ENCODE measurements around the gene TAS1R1. TPM values are rescaled to one million over a fixed set of nuclear protein-coding genes. Genes with fewer than 3 reads are reported as not detected.
A peak's percentile ranks its signal among the peaks of the same experiment; 100 is the strongest.
"Not testable (repeated sequence)": the region's sequence is repeated elsewhere in the genome, so short reads cannot be mapped to it uniquely, and the experiment has no call there.

Gene TAS1R1
- total and polyA plus RNA-seq, 2 experiments from 2014 or later = not detected

DNA sequence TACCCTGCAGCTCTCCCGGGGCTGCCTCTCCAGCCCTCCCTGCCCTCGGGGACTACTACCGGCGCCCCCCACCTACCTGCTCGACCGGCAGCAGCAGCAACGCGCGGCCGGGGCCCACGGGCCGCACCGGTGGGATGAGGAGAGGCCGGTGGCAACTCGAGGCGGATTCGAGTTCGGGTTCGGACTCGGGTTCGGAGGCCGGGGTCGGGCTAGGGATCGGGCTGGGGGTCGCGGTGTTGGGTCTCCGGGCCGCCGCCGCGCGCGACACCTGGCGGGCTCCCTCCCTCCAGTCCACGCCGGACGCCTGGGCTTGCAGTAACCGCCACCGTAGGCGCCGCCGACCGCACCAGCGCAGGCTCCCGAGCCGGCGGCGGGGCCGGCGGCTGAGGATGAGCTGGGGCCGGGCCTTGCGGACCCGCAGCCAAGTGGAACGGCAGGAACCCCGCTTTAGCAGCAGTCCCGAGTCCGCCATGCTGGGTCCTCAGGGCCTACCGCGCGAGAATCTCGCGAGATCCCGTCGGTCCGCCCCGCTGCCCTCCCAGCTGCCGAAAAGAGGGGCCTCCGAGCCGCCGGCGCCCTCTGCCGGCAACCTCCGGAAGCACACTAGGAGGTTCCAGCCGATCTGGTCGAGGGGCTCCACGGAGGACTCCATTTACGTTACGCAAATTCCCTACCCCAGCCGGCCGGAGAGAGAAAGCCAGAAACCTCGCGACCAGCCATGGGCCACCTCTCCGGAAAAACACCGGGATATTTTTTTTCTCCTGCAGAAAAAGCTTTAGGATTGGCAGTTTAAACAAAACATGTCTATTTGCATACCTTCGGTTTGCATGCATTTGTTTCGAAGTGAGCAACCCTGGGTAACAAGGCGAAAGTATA is 838 bp upstream of the TAS1R1 start, which contains the start of gene NOL9:
Gene NOL9, minus strand, starts transcription at position 483 of the 876 bp plus-strand sequence. Its CDS starts 11 bp downstream, at position 472.
- Histone ChIP-seq H4K20me1 (ENCODE audit: insufficient read depth, poor library complexity, severe bottlenecking) (peaks cover 5% of the 10 kb centered on the region), H3K27me3 (no peaks in the 10 kb centered on the region), H2AFZ (peak within 1 kb of the TSS; percentile 98), H3K4me3 (peak within 1 kb of the TSS; percentile 99), H3K4me1 (ENCODE audit: insufficient read depth) (peaks cover 11% of the 10 kb centered on the region), H3K9me2 (replicated peaks; ENCODE audit: insufficient read depth) (no peaks in the 10 kb centered on the region), H3K79me2 (peaks cover 26% of the 10 kb centered on the region), H3K36me3 (replicated peaks; ENCODE audit: insufficient read depth, low read depth) (no peaks in the 10 kb centered on the region), H3K9me3 (ENCODE audit: low read depth) (no peaks in the 10 kb centered on the region), H3K4me2 (peak within 1 kb of the TSS; percentile 92), H3K27ac (peak within 1 kb of the TSS; percentile 75)
- no peak for TF ChIP-seq EZH2phosphoT487 (IDR thresholded peaks at IDR 0.05; ENCODE audit: low read depth, severe bottlenecking, unreplicated experiment)
- TF ChIP-seq, protein P1, sequence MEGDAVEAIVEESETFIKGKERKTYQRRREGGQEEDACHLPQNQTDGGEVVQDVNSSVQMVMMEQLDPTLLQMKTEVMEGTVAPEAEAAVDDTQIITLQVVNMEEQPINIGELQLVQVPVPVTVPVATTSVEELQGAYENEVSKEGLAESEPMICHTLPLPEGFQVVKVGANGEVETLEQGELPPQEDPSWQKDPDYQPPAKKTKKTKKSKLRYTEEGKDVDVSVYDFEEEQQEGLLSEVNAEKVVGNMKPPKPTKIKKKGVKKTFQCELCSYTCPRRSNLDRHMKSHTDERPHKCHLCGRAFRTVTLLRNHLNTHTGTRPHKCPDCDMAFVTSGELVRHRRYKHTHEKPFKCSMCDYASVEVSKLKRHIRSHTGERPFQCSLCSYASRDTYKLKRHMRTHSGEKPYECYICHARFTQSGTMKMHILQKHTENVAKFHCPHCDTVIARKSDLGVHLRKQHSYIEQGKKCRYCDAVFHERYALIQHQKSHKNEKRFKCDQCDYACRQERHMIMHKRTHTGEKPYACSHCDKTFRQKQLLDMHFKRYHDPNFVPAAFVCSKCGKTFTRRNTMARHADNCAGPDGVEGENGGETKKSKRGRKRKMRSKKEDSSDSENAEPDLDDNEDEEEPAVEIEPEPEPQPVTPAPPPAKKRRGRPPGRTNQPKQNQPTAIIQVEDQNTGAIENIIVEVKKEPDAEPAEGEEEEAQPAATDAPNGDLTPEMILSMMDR (IDR thresholded peaks at IDR 0.05; ENCODE audit: poor library complexity) = peak; percentile 85
- WGBS (ENCODE audit: low lambda C conversion rate, missing lambda C conversion rate) = 4% methylated on average over 73 of the region's 87 CpGs
- DNase-seq (ENCODE audit: low spot score) = peak; percentile 96

DNA sequence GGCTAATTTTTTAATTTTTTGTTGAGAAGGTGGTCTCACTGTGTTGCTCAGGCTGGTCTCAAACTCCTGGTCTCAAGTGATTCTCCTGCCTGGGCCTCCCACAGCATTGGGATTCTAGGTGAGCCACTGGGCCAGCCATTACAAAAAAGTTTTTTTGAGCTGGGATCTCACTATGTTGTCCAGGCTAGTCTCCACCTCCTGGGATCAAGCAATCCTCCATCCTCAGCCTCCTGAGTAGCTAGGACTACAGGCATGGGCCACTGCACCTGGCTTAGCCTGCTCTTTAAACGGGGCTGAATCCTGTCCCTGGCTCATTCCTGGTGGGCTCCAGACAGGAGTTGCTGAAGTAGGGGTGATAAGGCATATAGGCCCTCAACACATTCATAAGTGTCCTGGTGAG is 2.5 kb downstream of the TAS1R1 start:
- WGBS (ENCODE audit: low lambda C conversion rate, missing lambda C conversion rate) = 78% methylated on average over 1 of the region's 1 CpG
- Histone ChIP-seq H3K79me2 (peaks cover 17% of the 10 kb centered on the region), H3K4me1 (ENCODE audit: insufficient read depth) (peaks cover 11% of the 10 kb centered on the region), H3K9me3 (ENCODE audit: low read depth) (no peaks in the 10 kb centered on the region), H3K4me2 (no peak overlapping the region), H2AFZ (no peak overlapping the region), H3K27me3 (no peaks in the 10 kb centered on the region), H3K9me2 (replicated peaks; ENCODE audit: insufficient read depth) (no peaks in the 10 kb centered on the region), H4K20me1 (ENCODE audit: insufficient read depth, poor library complexity, severe bottlenecking) (peaks cover 5% of the 10 kb centered on the region), H3K27ac (no peak overlapping the region), H3K4me3 (no peak overlapping the region), H3K36me3 (replicated peaks; ENCODE audit: insufficient read depth, low read depth) (no peaks in the 10 kb centered on the region)
- no peak for DNase-seq (ENCODE audit: low spot score)
- TF ChIP-seq EZH2phosphoT487 (IDR thresholded peaks at IDR 0.05; ENCODE audit: low read depth, severe bottlenecking, unreplicated experiment) (no peak), EZH2 (IDR thresholded peaks at IDR 0.05; ENCODE audit: borderline replicate concordance) (no peak)
- TF ChIP-seq, protein P1 (IDR thresholded peaks at IDR 0.05; ENCODE audit: poor library complexity) = no peak

DNA sequence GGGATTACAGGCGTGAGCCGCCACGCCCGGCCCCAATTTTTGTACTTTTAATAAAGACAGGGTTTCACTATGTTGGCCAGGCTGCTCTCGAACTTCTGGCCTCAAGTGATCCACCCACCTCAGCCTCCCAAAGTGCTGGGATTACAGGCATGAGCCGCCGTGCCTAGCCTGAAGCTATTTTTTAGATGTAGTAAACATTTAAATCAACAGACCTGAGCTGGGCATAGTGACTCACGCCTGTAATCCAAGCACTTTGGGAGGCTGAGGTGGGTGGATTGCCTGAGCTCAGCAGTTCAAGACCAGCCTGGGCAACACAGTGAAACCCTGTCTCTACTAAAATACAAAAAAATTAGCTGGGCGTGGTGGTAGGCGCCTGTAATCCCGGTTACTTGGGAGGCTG is 4.1 kb downstream of the TAS1R1 start:
- not testable (repeated sequence) for H3K4me3 ChIP-seq; DNase-seq (ENCODE audit: low spot score); H3K9me2 ChIP-seq (replicated peaks; ENCODE audit: insufficient read depth); H4K20me1 ChIP-seq (ENCODE audit: insufficient read depth, poor library complexity, severe bottlenecking); H3K9me3 ChIP-seq (ENCODE audit: low read depth); H3K4me2 ChIP-seq; H2AFZ ChIP-seq; H3K79me2 ChIP-seq; H3K4me1 ChIP-seq (ENCODE audit: insufficient read depth); H3K27ac ChIP-seq; H3K27me3 ChIP-seq; H3K36me3 ChIP-seq (replicated peaks; ENCODE audit: insufficient read depth, low read depth)
- 86% methylated on average over 11 of the region's 11 CpGs for WGBS (ENCODE audit: low lambda C conversion rate, missing lambda C conversion rate)

DNA sequence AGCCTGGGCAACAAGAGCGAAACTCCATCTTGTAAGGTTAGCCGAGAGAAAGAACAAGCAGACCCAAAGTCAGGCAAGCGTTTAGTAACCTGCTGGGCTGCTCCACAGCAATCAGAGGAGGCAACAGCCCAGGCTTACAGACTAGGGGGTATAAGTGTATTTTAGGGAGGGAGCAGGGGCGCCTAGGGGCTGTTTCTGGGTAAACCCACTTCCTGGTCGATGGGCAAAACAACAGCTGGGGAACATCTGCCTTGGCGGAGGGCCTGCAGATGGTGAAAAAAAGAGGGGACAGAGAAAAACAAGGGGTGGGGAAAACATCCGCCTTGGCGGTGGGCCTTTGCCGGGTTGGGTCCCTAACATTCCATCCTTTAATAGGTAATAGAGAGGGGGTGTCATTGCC is 5.2 kb downstream of the TAS1R1 start:
- Histone ChIP-seq H3K9me3 (ENCODE audit: low read depth) (no peaks in the 10 kb centered on the region), H3K4me3 (no peak overlapping the region), H3K27ac (no peak overlapping the region), H4K20me1 (ENCODE audit: insufficient read depth, poor library complexity, severe bottlenecking) (no peaks in the 10 kb centered on the region), H2AFZ (no peak overlapping the region), H3K4me2 (no peak overlapping the region), H3K79me2 (no peaks in the 10 kb centered on the region), H3K4me1 (ENCODE audit: insufficient read depth) (no peaks in the 10 kb centered on the region), H3K36me3 (replicated peaks; ENCODE audit: insufficient read depth, low read depth) (no peaks in the 10 kb centered on the region), H3K9me2 (replicated peaks; ENCODE audit: insufficient read depth) (no peaks in the 10 kb centered on the region), H3K27me3 (peaks cover 3% of the 10 kb centered on the region)
- no peak for DNase-seq (ENCODE audit: low spot score)
- TF ChIP-seq EZH2 (IDR thresholded peaks at IDR 0.05; ENCODE audit: borderline replicate concordance) (no peak), EZH2phosphoT487 (IDR thresholded peaks at IDR 0.05; ENCODE audit: low read depth, severe bottlenecking, unreplicated experiment) (no peak)
- TF ChIP-seq, protein P1 (IDR thresholded peaks at IDR 0.05; ENCODE audit: poor library complexity) = no peak
- WGBS (ENCODE audit: low lambda C conversion rate, missing lambda C conversion rate) = 88% methylated on average over 9 of the region's 9 CpGs
